Adrenal gland (tissue), 5 donors: ENCODE results near the gene CDC42BPG.

Source experiments
- POLR2A ChIP-seq, 2 donors: fragments of 450-650 bp; IDR thresholded peaks; one replicate each; pipeline ENCODE4 v1.6.1; 2017; ENCODE audit warnings: antibody characterized with exemption in 2 of 2, mild to moderate bottlenecking in 2 of 2, moderate library complexity in 1 of 2
- TF ChIP-seq, protein P1 (sequence below), 6 experiments: fragments of 450-650 bp in 4 of 6; fragments of 200-600 bp in 2 of 6; sonication (generic) in 1 of 6; IDR thresholded peaks; 1 replicate in 5 of 6; 2 replicates in 1 of 6; pipeline versions ENCODE4 v1.5.1 to v1.8.0; 2016 to 2021; ENCODE audit warnings: antibody characterized with exemption in 6 of 6, mild to moderate bottlenecking in 2 of 6, moderate library complexity in 1 of 6
- donor health status: DM: no; HTN: no; CAD: no.

DNA sequence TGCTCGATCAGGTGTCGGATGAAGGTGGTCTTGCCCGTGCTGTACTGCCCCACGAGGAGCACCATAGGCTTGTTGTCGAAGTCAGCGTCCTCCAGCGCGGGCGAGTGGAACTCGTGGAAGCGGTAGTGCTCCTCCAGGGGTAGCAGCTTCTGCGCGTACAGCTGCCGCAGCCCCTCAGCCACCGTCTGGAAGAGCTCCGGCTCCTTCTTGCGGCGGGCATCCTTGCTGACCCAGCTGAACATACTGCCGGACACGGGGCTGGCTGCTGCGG, 33.7 kb upstream of the CDC42BPG start:
- TF ChIP-seq, protein P1, sequence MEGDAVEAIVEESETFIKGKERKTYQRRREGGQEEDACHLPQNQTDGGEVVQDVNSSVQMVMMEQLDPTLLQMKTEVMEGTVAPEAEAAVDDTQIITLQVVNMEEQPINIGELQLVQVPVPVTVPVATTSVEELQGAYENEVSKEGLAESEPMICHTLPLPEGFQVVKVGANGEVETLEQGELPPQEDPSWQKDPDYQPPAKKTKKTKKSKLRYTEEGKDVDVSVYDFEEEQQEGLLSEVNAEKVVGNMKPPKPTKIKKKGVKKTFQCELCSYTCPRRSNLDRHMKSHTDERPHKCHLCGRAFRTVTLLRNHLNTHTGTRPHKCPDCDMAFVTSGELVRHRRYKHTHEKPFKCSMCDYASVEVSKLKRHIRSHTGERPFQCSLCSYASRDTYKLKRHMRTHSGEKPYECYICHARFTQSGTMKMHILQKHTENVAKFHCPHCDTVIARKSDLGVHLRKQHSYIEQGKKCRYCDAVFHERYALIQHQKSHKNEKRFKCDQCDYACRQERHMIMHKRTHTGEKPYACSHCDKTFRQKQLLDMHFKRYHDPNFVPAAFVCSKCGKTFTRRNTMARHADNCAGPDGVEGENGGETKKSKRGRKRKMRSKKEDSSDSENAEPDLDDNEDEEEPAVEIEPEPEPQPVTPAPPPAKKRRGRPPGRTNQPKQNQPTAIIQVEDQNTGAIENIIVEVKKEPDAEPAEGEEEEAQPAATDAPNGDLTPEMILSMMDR (IDR thresholded peaks at IDR 0.05), result peak in 2 of 6 experiments; percentile 13 to 46
- TF ChIP-seq POLR2A (IDR thresholded peaks at IDR 0.05), result no peak
